HG03575 (cell line): ENCODE data around the gene CBL.
"Not testable (repeated sequence)": the region's sequence is repeated elsewhere in the genome, so short reads cannot be mapped to it uniquely, and the experiment has no call there.

Source experiments
- ATAC-seq: cut with Tn5 transposase; IDR thresholded peaks from one replicate; pipeline ENCODE4 v1.9.1; 2021; ENCODE audit not compliant: unreplicated experiment, insufficient number of reproducible peaks, low FRiP score; ENCODE audit errors: extremely low read depth

Gene CBL

GRCh38 chr11:119180729-119181676, 25.1 kb upstream of the CBL start:
- ATAC-seq = no peak

- ATAC-seq = no peak
These were observed 24.3 kb upstream of the CBL start for GRCh38 chr11:119181677-119182412.

- not testable (repeated sequence) for ATAC-seq
These were observed 21.7 kb upstream of the CBL start for GRCh38 chr11:119184399-119184798.

GRCh38 chr11:119185981-119186634, 20.0 kb upstream of the CBL start:
- ATAC-seq = no peak

- ATAC-seq = no peak
These were observed 18.8 kb upstream of the CBL start for GRCh38 chr11:119187123-119187892.

GRCh38 chr11:119188067-119188466, 18.1 kb upstream of the CBL start:
- ATAC-seq = no peak

- ATAC-seq = no peak
These were observed 17.3 kb upstream of the CBL start for GRCh38 chr11:119188887-119189286.

GRCh38 chr11:119189393-119189792, 16.7 kb upstream of the CBL start:
- no peak for ATAC-seq

GRCh38 chr11:119190531-119190930, 15.6 kb upstream of the CBL start:
- ATAC-seq = no peak

- not testable (repeated sequence) for ATAC-seq
These were observed 14.9 kb upstream of the CBL start for GRCh38 chr11:119191265-119191664.

- no peak for ATAC-seq
These were observed 14.0 kb upstream of the CBL start for GRCh38 chr11:119192111-119192510.

GRCh38 chr11:119193001-119193400, 13.1 kb upstream of the CBL start:
- ATAC-seq = no peak

GRCh38 chr11:119193626-119194025, 12.5 kb upstream of the CBL start:
- ATAC-seq = no peak

GRCh38 chr11:119194811-119195440, 11.2 kb upstream of the CBL start:
- no peak for ATAC-seq

GRCh38 chr11:119195680-119196079, 10.5 kb upstream of the CBL start:
- no peak for ATAC-seq

GRCh38 chr11:119196833-119197483, 9.2 kb upstream of the CBL start:
- ATAC-seq = no peak

GRCh38 chr11:119198925-119199324, 7.2 kb upstream of the CBL start:
- no peak for ATAC-seq

GRCh38 chr11:119201236-119201635, 4.9 kb upstream of the CBL start:
- not testable (repeated sequence) for ATAC-seq
